ENCODE measurements around the gene KCNJ16.

Gene KCNJ16

DNA sequence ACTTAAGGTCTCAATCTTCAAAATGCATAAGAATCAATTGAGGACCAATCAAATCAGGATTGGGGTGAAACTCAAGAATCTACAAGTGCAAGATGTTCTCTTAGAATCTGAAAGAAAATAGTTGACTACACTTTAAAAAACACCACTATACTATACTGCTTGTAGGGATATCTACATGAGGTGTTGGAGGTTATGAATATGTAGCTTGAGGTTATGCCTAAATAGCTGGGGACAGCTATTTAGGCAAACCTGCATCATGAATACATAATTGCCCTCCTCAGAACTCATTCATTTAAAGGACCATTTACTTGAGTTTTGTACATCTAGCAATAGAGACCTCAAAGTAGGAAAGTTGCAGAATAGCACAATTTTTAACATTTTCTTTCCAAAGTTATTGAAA lies 40.1 kb downstream of the KCNJ16 start:
- Histone ChIP-seq H3K79me2 (ENCODE audit: insufficient read depth, low read length) (no peaks in the 10 kb centered on the region), H3K9me3 (ENCODE audit: insufficient read depth, low read depth, low read length) (no peaks in the 10 kb centered on the region)

DNA sequence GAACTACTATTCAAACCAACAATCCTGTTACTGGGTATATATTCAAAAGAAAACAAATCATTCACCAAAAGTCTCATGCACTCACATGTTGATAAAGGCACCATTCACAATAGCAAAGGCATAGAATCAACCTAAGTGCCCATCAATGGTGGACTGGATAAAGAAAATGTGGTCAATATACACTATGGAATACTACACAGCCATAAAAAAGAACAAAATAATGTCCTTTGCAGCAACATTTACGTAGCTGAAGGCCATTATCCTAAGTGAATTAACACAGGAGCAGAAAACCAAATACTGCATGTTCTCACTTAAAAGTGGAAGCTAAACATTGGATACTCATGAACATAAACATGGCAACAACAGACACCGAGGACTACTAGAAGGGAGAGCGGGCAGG lies 41.9 kb downstream of the KCNJ16 start:
- TF ChIP-seq, protein P1, sequence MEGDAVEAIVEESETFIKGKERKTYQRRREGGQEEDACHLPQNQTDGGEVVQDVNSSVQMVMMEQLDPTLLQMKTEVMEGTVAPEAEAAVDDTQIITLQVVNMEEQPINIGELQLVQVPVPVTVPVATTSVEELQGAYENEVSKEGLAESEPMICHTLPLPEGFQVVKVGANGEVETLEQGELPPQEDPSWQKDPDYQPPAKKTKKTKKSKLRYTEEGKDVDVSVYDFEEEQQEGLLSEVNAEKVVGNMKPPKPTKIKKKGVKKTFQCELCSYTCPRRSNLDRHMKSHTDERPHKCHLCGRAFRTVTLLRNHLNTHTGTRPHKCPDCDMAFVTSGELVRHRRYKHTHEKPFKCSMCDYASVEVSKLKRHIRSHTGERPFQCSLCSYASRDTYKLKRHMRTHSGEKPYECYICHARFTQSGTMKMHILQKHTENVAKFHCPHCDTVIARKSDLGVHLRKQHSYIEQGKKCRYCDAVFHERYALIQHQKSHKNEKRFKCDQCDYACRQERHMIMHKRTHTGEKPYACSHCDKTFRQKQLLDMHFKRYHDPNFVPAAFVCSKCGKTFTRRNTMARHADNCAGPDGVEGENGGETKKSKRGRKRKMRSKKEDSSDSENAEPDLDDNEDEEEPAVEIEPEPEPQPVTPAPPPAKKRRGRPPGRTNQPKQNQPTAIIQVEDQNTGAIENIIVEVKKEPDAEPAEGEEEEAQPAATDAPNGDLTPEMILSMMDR (conservative IDR thresholded peaks at IDR 0.05; ENCODE audit: low read length): no peak
- TF ChIP-seq EZH2phosphoT487 (IDR thresholded peaks at IDR 0.05; ENCODE audit: borderline replicate concordance): no peak
- no peaks in the 10 kb centered on the region for H3K79me2 ChIP-seq (ENCODE audit: insufficient read depth, low read length)
- no peaks in the 10 kb centered on the region for H3K36me3 ChIP-seq (ENCODE audit: insufficient read depth, low read length)
- H3K27me3 ChIP-seq (ENCODE audit: insufficient read depth, low read length, poor library complexity, severe bottlenecking): no peaks in the 10 kb centered on the region
- H3K9ac ChIP-seq (ENCODE audit: low read depth, low read length, poor library complexity, severe bottlenecking): no peak overlapping the region
- no peak overlapping the region for H3K4me3 ChIP-seq (ENCODE audit: low read length, poor library complexity, severe bottlenecking)
- H4K20me1 ChIP-seq (ENCODE audit: insufficient read depth, low read length, poor library complexity, severe bottlenecking): no peaks in the 10 kb centered on the region
- H3K4me2 ChIP-seq (ENCODE audit: low read depth, low read length, poor library complexity, severe bottlenecking): no peak overlapping the region
- no peaks in the 10 kb centered on the region for H3F3A ChIP-seq (ENCODE audit: low read depth)
- H3K4me1 ChIP-seq (ENCODE audit: insufficient read depth, low read length, poor library complexity, severe bottlenecking): no peaks in the 10 kb centered on the region
- H3K9me2 ChIP-seq (replicated peaks; ENCODE audit: low read depth, low read length): no peaks in the 10 kb centered on the region
- H2AFZ ChIP-seq (ENCODE audit: low read length): no peak overlapping the region
- H3K9me3 ChIP-seq (ENCODE audit: insufficient read depth, low read depth, low read length): no peaks in the 10 kb centered on the region

More for the DNA sequence above, 40.1 kb downstream of the KCNJ16 start:
- Histone ChIP-seq H4K20me1 (ENCODE audit: insufficient read depth, low read length, poor library complexity, severe bottlenecking) (no peaks in the 10 kb centered on the region), H3K4me2 (ENCODE audit: low read depth, low read length, poor library complexity, severe bottlenecking) (no peak overlapping the region), H3K9ac (ENCODE audit: low read depth, low read length, poor library complexity, severe bottlenecking) (no peak overlapping the region), H3F3A (ENCODE audit: low read depth) (no peaks in the 10 kb centered on the region), H3K27me3 (ENCODE audit: insufficient read depth, low read length, poor library complexity, severe bottlenecking) (no peaks in the 10 kb centered on the region), H2AFZ (ENCODE audit: low read length) (no peak overlapping the region), H3K4me3 (ENCODE audit: low read length, poor library complexity, severe bottlenecking) (no peak overlapping the region), H3K4me1 (ENCODE audit: insufficient read depth, low read length, poor library complexity, severe bottlenecking) (no peaks in the 10 kb centered on the region), H3K36me3 (ENCODE audit: insufficient read depth, low read length) (no peaks in the 10 kb centered on the region), H3K9me2 (replicated peaks; ENCODE audit: low read depth, low read length) (no peaks in the 10 kb centered on the region)
- no peak for TF ChIP-seq EZH2phosphoT487 (IDR thresholded peaks at IDR 0.05; ENCODE audit: borderline replicate concordance)
- TF ChIP-seq, protein P1 (conservative IDR thresholded peaks at IDR 0.05; ENCODE audit: low read length): no peak

DNA sequence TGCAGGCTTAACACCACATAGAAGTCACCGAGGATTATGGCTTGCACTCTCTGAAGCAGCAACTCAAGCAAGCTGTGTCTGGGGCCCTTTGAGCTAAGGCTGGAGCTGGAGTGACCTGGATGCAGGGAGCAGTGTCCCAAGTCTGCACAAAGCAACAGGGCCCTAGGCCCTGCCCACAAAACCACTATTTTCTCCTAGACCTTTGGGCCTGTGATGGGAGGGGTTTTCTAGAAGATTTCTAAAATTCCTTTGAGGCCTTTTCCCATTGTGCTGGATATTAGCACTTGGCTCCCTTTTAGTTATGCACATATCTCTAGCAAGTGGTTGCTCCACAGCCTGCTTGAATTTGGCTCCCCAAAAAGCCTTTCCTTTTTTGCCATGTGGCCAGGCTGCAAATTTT lies 44.5 kb downstream of the KCNJ16 start:
- Histone ChIP-seq H3K9me3 (ENCODE audit: insufficient read depth, low read depth, low read length) (no peaks in the 10 kb centered on the region), H3K9ac (ENCODE audit: low read depth, low read length, poor library complexity, severe bottlenecking) (no peak overlapping the region), H3K79me2 (ENCODE audit: insufficient read depth, low read length) (no peaks in the 10 kb centered on the region), H3F3A (ENCODE audit: low read depth) (no peaks in the 10 kb centered on the region), H2AFZ (ENCODE audit: low read length) (no peak overlapping the region), H3K4me1 (ENCODE audit: insufficient read depth, low read length, poor library complexity, severe bottlenecking) (peaks cover 10% of the 10 kb centered on the region), H3K27me3 (ENCODE audit: insufficient read depth, low read length, poor library complexity, severe bottlenecking) (no peaks in the 10 kb centered on the region), H3K36me3 (ENCODE audit: insufficient read depth, low read length) (no peaks in the 10 kb centered on the region), H3K4me2 (ENCODE audit: low read depth, low read length, poor library complexity, severe bottlenecking) (no peak overlapping the region), H3K4me3 (ENCODE audit: low read length, poor library complexity, severe bottlenecking) (no peak overlapping the region), H3K9me2 (replicated peaks; ENCODE audit: low read depth, low read length) (no peaks in the 10 kb centered on the region), H4K20me1 (ENCODE audit: insufficient read depth, low read length, poor library complexity, severe bottlenecking) (no peaks in the 10 kb centered on the region)
- TF ChIP-seq, protein P1 (conservative IDR thresholded peaks at IDR 0.05; ENCODE audit: low read length): no peak
- no peak for TF ChIP-seq EZH2phosphoT487 (IDR thresholded peaks at IDR 0.05; ENCODE audit: borderline replicate concordance)

Measured in Loucy (cell line).